Hematopoietic multipotent progenitor cell treated with erythropoietin and hydrocortisone succinate and interleukin-3 and kit ligand, for 8 days (in vitro differentiated cells): Measurements from ENCODE around the gene CCDC116.
"Not testable (repeated sequence)": the region's sequence is repeated elsewhere in the genome, so short reads cannot be mapped to it uniquely, and the experiment has no call there.

Source experiments
- DNase-seq: peaks from one replicate; pipeline ENCODE4 v3.0.0-alpha.2; 2015

The CCDC116 gene

GRCh38 chr22:21634081-21634480 is 1.5 kb downstream of the CCDC116 start:
- no peak for DNase-seq

- no peak for DNase-seq
Observed at GRCh38 chr22:21634844-21635243, 2.3 kb downstream of the CCDC116 start.

DNA sequence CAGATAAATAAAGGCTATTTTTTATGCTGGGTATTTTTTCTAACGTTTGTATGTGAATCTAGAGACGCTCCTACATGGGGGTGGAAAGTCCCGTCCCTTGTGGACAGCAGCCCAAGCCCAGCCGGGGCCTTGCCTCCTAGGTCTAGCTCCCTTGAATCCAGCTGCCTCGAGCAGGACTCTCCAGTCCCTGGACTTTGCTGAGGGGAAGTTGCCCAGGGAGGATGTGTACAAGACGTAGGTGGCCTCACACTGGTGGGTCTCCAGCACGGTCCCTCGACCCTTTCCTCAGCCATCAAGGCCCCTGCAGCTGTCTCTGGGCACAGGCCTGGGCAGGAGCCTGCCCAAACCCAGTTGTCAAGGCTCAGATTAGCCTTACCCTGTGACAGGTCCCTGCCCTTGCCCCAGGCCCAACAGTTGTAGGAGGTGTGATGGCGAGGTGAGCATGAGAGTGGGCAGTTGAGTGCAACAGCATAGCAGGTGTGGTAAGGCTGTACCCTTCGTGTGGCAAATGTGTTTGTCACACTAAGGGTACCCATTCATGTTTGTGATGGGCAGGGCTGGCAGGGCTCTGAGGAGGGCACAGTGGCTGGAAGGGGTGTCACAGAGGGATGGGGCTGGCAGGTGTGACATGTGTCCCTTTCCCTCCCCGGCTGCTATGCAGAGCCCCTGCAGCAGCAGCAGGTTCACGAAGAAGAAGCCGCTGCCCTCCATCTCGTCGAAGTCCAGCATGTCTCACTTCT is 3.4 kb downstream of the CCDC116 start:
- no peak for DNase-seq

- DNase-seq = no peak
Observed at GRCh38 chr22:21636629-21637218, 4.2 kb downstream of the CCDC116 start.

DNA sequence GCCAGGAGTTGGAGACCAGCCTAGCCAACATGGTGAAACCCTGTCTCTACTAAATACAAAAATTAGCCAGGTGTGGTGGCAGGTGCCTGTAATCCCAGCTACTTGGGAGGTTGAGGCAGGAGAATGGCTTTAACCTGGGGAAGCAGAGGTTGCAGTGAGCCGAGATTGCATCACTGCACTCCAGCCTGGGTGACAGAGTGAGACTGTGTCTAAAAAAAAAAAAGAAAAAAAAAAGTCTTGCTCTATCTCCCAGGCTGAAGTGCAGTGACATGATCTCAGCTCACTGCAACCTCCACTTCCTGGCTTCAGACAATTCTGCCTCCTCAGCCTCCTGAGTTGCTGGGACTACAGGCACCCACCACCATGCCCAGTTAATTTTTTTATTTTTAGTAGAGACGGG is 4.9 kb downstream of the CCDC116 start:
- DNase-seq = not testable (repeated sequence)

DNA sequence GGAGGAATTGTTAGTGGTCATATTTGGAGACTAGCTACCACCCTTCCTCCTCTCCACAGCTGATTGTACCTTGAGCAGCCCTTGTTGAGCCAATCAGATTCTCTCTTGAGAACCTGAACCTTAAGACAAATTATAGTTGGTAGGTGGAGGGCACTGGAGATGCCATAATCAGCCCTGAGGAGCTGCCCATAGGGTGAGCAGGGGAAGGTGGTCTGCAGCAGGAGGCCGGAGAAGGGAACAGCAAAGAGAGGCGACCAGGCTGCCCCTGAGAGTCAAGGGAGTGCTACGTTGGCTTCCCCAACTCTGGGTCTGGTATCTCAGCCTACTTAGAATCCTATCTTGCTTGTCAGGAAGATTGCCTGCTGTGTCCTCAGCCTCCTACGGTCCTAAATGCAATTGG is 6.8 kb downstream of the CCDC116 start:
- no peak for DNase-seq

DNA sequence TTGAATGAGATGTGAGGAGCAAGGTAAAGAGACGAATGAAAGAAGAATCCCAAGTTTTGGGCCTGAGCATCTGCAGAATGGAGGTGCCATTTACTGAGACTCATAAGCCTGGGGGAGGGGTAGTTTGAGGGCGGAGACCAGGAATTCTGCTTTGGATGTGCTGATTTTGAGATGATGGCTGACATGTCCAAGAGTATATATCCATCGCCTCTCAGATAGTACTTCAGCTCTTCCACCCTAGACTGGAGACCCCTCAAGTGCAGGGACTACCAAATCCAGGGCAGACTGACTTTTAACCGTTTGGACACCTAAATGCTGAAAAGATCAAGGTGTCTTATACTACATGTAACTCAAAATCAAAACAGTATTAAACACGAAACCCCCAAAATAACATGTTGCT is 8.2 kb downstream of the CCDC116 start:
- no peak for DNase-seq

DNA sequence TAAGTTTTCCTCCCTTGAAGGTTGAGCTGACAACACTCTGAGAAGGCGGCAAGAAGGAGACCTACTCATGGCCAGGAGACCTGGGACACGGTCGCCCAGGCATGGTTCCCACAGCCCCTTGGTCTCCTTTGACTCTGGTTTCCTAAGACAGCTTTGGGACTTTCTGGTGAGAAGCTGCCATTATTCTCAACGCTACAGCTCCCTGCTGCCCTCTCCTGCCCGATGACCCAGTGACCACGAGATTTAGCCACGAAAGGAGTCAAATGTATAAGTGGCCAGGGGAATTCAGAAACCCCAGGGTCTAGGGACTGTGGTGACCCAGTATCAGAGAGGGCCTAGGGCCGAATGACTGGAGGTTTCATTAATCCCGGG is 8.8 kb downstream of the CCDC116 start:
- DNase-seq = peak; percentile 54

GRCh38 chr22:21641789-21642583 is 9.4 kb downstream of the CCDC116 start, which contains the start of gene SDF2L1:
TSS of gene SDF2L1 (plus strand) at chr22:21642302. CDS start at chr22:21642337, 35 bp downstream.
- peak; percentile 98 for DNase-seq

DNA sequence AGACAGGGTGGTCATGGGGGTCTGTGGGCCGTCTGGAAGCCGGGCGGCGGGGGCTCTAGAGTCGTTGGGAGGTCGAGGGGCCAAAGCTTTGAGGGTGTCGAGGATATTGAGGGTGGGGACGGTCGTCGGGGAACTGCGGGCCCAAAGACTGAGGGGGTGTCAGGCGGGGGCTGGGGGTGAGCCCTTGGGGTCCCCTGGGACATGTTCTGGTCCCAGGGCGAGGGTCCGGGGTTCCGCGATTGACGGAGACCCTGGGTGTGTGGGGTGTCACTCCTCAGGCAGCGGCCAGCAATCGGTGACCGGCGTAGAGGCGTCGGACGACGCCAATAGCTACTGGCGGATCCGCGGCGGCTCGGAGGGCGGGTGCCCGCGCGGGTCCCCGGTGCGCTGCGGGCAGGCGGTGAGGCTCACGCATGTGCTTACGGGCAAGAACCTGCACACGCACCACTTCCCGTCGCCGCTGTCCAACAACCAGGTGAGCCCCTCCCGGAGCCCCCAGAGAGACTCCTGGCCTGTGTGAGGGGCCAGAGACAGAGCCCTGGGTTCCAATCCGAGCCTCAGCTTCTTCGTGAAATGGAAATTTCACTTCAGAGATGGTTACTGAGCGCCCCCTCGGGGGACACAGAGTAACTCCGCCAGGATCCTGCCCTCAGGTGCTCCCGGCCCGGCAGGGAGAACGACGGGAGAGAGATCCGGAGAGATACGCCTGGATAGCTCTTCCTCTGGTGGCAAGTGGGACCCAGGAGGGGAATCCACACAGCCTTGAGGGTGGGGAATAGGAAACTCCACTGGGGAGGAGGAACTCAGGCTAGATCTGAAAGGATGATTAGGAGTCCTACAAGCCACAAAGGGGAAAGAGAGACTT is 10.3 kb downstream of the CCDC116 start:
- DNase-seq = peak; percentile 73

GRCh38 chr22:21643533-21644357 is 11.2 kb downstream of the CCDC116 start:
- no peak for DNase-seq

- not testable (repeated sequence) for DNase-seq
Observed at GRCh38 chr22:21645513-21645912, 13.0 kb downstream of the CCDC116 start.

- DNase-seq = peak; percentile 91
Observed at GRCh38 chr22:21646608-21647590, 14.3 kb downstream of the CCDC116 start.

GRCh38 chr22:21650280-21650679 is 17.7 kb downstream of the CCDC116 start:
- DNase-seq = no peak

DNA sequence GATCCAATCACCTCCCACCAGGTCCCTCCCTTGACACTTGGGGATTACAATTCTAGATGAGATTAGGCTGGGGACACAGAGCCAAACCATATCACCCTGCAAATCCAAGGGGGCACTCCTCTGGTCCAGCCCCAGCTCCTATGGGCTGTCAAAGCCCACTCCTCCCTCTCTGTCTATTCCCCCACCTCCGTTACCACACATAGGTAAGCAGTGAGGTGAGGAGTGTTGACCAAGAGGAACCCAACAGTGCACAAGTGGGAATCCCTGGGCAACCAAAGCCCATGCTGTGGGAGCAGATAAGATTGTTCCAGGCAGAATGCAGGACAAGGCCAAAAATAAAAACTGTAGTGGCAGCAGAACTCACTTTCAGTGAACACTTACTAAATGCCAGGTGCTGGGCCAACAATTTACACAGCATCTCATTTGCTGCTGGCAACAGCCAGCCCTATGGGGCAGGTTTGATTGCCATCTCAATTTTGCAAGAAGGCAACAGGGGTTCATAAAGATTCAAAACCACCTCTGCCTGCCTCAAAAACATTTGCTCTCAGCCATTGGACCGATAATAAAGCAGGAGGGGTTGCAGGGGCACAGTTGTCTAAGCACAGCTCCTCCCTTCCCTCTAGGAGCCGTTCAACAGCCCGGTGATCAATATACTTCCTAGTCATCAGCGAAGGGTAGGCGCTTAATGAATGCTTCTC is 18.4 kb downstream of the CCDC116 start:
- peak; percentile 42 for DNase-seq

DNA sequence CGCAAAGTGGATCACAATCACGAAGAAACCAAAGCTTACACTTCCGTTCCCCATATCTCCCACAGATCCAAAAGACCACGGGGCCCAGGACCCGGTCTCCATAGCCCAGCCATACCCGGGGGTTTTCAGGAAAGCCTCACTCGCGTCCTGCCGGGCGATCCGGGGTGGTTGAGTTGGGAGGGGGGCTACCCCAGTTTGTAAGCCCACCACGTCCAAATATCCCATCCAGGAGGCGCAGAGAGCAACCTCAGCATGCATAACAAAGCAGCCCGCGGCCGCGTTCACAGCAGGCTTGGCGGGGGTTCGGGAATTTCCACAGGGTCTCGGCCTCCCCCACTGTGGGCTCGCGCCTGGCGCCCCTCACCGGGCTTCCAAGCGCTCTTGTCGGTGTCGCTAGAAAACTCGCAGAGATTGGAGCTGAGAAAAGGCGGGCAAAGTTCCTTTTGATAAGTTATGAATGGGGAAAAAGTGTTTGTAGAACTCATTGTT is 19.0 kb downstream of the CCDC116 start:
- DNase-seq = no peak

DNA sequence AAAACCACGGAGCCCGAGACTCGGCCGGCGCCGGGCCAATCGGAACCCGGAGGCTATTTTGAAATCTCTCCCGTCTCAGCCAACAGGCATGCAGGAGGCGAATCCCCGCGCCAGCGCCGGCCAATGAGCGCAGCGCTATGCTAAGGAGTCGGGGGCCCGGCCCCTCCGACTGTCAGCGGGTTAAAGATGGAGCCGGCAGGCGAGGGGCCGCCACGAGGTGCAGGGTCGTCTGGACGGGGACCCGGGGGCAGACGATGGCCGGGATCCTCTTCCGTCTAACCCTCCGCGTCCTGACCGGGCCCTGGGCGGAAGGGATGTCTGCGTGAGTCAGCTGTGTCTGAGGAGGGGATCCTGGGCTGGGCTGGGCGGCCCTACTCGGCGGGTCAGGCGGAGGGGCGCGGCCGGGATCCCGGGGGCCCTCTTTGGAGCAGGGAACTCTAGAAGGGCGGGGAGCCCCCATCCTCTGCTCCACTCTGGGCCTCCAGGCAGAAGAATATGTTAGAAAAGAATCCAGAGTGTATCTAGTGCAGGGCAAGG is 19.5 kb downstream of the CCDC116 start:
- peak; percentile 88 for DNase-seq

DNA sequence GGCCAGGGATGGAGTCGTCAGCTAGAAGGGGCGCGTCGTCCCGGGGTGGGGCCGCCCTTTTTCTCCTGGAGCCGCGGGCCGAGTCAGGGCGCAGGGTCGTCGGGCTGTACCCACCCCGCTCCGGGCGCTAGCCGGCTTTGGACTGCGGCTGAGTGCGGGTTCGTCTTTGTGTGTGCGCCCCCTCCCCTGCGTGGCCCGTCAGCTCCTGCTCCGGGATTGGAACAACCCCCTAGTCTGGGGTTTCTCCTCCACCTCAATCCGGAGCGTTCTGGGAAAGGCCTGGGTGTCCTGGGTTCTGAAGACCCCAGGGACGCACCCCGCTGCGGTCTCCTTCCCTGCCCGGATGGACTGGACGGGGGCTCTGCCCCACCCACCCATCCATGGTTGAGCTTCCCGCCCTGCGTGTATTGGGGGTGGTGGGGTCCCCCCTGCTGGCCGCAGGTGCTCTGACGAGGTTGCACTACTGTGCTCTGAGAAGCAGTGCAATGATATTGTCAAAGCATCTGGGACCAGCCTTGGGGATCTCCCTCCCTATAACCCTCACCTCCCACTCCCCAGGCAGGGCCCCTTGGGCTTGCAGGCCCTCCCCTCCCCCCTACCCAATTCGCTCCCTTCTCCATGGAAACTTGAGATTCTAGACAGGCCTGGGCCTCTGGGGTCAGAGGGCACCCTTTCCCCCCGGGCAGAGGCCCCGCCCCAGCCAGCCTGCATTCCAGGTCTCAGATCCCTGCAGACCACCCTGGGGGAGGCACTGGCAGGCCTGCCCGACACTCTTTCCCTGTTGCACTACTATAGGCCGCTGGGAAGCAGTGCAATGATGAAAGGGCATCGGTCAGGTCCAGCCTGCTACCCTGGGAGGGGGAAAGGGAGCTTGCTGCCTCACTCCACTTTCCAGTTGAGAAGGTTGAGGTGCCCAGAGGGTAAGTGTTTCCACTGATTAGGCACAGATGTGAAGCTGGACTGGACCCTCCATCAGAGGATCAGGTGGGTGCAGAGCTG is 20.3 kb downstream of the CCDC116 start:
- no peak for DNase-seq
